ENCODE results near the gene EFCC1.

DNA sequence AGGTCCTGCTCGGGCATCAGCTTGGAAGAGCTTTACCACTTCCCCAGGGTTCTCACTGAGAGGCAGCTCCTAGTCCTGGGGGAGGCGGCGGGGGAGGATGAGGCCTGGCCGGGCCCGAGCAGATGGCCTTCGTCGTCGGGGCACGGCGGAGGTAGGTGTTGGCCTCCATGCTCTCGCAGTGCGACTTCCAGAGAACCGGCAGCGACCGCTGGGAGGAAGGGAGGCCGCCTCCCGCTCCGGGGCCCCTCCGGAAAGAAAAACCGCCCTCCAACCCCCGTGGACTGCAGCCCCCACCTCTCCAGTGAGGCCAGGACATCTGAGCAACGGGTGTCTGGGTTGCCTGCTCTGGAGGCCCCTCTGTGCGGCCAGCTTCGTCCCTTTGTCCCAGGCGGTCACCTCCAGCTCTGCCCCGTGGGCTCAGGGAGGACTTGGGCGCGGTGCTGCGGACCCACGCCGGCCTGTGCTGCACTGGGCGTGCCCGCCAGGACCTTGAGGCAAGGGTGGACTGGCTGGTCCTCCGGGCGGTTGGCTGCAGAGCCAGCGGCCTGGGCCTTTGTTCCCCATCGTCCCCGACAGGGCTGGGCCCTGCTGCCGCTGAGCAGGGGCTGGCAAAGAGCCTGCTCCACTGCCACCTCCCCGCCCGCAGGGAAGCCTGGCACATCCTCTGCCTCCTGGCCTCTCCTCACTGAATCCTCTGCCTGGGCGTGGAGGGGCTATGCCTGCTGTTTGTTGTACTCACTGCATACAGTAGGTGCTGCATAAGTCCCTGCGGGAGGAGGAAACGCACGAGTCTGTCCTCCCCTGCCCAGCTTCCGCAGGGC, 45.8 kb downstream of the EFCC1 start:
- no peak for TF ChIP-seq SNAI2 (CRISPR knock-in tag; IDR thresholded peaks at IDR 0.05)
- TF ChIP-seq, protein P1, sequence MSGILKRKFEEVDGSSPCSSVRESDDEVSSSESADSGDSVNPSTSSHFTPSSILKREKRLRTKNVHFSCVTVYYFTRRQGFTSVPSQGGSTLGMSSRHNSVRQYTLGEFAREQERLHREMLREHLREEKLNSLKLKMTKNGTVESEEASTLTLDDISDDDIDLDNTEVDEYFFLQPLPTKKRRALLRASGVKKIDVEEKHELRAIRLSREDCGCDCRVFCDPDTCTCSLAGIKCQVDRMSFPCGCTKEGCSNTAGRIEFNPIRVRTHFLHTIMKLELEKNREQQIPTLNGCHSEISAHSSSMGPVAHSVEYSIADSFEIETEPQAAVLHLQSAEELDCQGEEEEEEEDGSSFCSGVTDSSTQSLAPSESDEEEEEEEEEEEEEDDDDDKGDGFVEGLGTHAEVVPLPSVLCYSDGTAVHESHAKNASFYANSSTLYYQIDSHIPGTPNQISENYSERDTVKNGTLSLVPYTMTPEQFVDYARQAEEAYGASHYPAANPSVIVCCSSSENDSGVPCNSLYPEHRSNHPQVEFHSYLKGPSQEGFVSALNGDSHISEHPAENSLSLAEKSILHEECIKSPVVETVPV (CRISPR knock-in tag; IDR thresholded peaks at IDR 0.05) = no peak
- TF ChIP-seq, protein P2, sequence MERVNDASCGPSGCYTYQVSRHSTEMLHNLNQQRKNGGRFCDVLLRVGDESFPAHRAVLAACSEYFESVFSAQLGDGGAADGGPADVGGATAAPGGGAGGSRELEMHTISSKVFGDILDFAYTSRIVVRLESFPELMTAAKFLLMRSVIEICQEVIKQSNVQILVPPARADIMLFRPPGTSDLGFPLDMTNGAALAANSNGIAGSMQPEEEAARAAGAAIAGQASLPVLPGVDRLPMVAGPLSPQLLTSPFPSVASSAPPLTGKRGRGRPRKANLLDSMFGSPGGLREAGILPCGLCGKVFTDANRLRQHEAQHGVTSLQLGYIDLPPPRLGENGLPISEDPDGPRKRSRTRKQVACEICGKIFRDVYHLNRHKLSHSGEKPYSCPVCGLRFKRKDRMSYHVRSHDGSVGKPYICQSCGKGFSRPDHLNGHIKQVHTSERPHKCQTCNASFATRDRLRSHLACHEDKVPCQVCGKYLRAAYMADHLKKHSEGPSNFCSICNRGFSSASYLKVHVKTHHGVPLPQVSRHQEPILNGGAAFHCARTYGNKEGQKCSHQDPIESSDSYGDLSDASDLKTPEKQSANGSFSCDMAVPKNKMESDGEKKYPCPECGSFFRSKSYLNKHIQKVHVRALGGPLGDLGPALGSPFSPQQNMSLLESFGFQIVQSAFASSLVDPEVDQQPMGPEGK (CRISPR knock-in tag; IDR thresholded peaks at IDR 0.05; ENCODE audit: borderline replicate concordance) = no peak
- no peak for TF ChIP-seq ISL1 (CRISPR knock-in tag; IDR thresholded peaks at IDR 0.05)
- TF ChIP-seq ZC3H10 (CRISPR knock-in tag; IDR thresholded peaks at IDR 0.05) = no peak
- TF ChIP-seq TCF4 (CRISPR knock-in tag; IDR thresholded peaks at IDR 0.05; ENCODE audit: borderline replicate concordance) = no peak
- TF ChIP-seq ZNF70 (CRISPR knock-in tag; IDR thresholded peaks at IDR 0.05) = no peak
- TF ChIP-seq PPARA (CRISPR knock-in tag; IDR thresholded peaks at IDR 0.05; ENCODE audit: borderline replicate concordance) = no peak
- TF ChIP-seq, protein P3, sequence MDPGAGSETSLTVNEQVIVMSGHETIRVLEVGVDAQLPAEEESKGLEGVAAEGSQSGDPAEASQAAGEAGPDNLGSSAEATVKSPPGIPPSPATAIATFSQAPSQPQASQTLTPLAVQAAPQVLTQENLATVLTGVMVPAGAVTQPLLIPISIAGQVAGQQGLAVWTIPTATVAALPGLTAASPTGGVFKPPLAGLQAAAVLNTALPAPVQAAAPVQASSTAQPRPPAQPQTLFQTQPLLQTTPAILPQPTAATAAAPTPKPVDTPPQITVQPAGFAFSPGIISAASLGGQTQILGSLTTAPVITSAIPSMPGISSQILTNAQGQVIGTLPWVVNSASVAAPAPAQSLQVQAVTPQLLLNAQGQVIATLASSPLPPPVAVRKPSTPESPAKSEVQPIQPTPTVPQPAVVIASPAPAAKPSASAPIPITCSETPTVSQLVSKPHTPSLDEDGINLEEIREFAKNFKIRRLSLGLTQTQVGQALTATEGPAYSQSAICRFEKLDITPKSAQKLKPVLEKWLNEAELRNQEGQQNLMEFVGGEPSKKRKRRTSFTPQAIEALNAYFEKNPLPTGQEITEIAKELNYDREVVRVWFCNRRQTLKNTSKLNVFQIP (CRISPR knock-in tag; IDR thresholded peaks at IDR 0.05; ENCODE audit: borderline replicate concordance, low read depth) = no peak
- TF ChIP-seq ZFP30 (CRISPR knock-in tag; IDR thresholded peaks at IDR 0.05) = no peak
- no peak for TF ChIP-seq ESRRG (CRISPR knock-in tag; IDR thresholded peaks at IDR 0.05)
- TF ChIP-seq ZNF565 (CRISPR knock-in tag; conservative IDR thresholded peaks at IDR 0.05; ENCODE audit: low read depth) = no peak
- TF ChIP-seq RARB (CRISPR knock-in tag; IDR thresholded peaks at IDR 0.05) = no peak
- TF ChIP-seq CSDC2 (CRISPR knock-in tag; IDR thresholded peaks at IDR 0.05) = no peak

All from SK-N-SH treated with all-trans-retinoic acid at 6 μM for 48 hours (cell line).